CD4-positive, alpha-beta memory T cell (primary cell): ENCODE measurements around the gene LRRC10B. TPM values are rescaled to one million over a fixed set of nuclear protein-coding genes. Genes with fewer than 3 reads are reported as not detected.
A peak's percentile ranks its signal among the peaks of the same experiment; 100 is the strongest.

ENCODE experiments used
- CTCF ChIA-PET: fragments of 350-600 bp; sonication (Branson Sonifier 250); formaldehyde crosslinking; loops from one replicate; lab custom pipeline; 2021; ENCODE audit warnings: inconsistent platforms; ENCODE audit not compliant: partially characterized antibody; lab: Charles Lee
- POLR2A ChIA-PET: fragments of 350-600 bp; sonication (Branson Sonifier 250); formaldehyde crosslinking; loops from one replicate; lab custom pipeline; 2021; ENCODE audit not compliant: partially characterized antibody; lab: Charles Lee
- DNase-seq, 5 donors: peaks; one replicate each; pipeline versions ENCODE4 v3.0.0 to v3.0.0-alpha.2; 2020 to 2022; ENCODE audit warnings: mixed read lengths in 1 of 5
- H3K27ac ChIP-seq: one replicate; pipeline ENCODE4 v1.7.0; 2013; ENCODE audit warnings: low read depth, low read length
- H3K27me3 ChIP-seq: 2 replicates; pipeline ENCODE4 v1.7.0; 2013; ENCODE audit warnings: mild to moderate bottlenecking, low read length, moderate library complexity; ENCODE audit not compliant: insufficient read depth
- H3K36me3 ChIP-seq: 2 replicates; pipeline ENCODE4 v1.7.0; 2013; ENCODE audit warnings: mild to moderate bottlenecking, low read length, moderate library complexity; ENCODE audit not compliant: insufficient read depth
- H3K4me1 ChIP-seq: 2 replicates; pipeline ENCODE4 v1.7.0; 2013; ENCODE audit warnings: mild to moderate bottlenecking, low read length, moderate library complexity; ENCODE audit not compliant: insufficient read depth
- H3K4me3 ChIP-seq, 2 donors: one replicate each; pipeline ENCODE4 v1.7.0; 2013; ENCODE audit warnings: low read length in 2 of 2, mild to moderate bottlenecking in 1 of 2
- H3K9me3 ChIP-seq, 2 donors: one replicate each; pipeline ENCODE4 v1.7.0; 2013; ENCODE audit warnings: low read length in 2 of 2, control low read depth in 1 of 2; ENCODE audit not compliant: control insufficient read depth in 1 of 2
- H3K27ac Mint-ChIP-seq, 7 donors: one replicate each; pipeline ENCODE4 v1.8.0; 2020 to 2021; ENCODE audit warnings: mixed read lengths in 7 of 7, mild to moderate bottlenecking in 6 of 7, inconsistent platforms in 3 of 7, moderate library complexity in 3 of 7
- H3K27me3 Mint-ChIP-seq, 2 donors: one replicate each; pipeline ENCODE4 v1.8.0; 2020 to 2021; ENCODE audit warnings: mixed read lengths in 2 of 2
- H3K36me3 Mint-ChIP-seq, 2 donors: one replicate each; pipeline ENCODE4 v1.8.0; 2020 to 2021; ENCODE audit warnings: mixed read lengths in 2 of 2, inconsistent platforms in 1 of 2, mild to moderate bottlenecking in 1 of 2
- H3K4me1 Mint-ChIP-seq, 4 donors: one replicate each; pipeline ENCODE4 v1.8.0; 2020 to 2021; ENCODE audit warnings: mixed read lengths in 4 of 4, mild to moderate bottlenecking in 1 of 4
- H3K4me3 Mint-ChIP-seq, 8 donors: one replicate each; pipeline ENCODE4 v1.8.0; 2020 to 2021; ENCODE audit warnings: mixed read lengths in 8 of 8, mild to moderate bottlenecking in 7 of 8, moderate library complexity in 6 of 8, inconsistent platforms in 3 of 8
- H3K9me3 Mint-ChIP-seq, 8 donors: one replicate each; pipeline ENCODE4 v1.8.0; 2020 to 2021; ENCODE audit warnings: mixed read lengths in 8 of 8, mild to moderate bottlenecking in 5 of 8, inconsistent platforms in 3 of 8, moderate library complexity in 1 of 8
- intact Hi-C: fragments of 100-400 bp; cut with micrococcal nuclease; formaldehyde crosslinking; loops from one replicate; pipeline ENCODE4 v1.15.1; 2023
- polyA plus RNA-seq, 2 donors: library from polyadenylated mRNA; unstranded; fragments of 300-500 nt; fragmentation: Illumina TruSeq; gene quantifications; one replicate each; pipeline ENCODE4 v1.2.3, GENCODE V29; 2021
- total RNA-seq, 2 experiments: library from RNA; stranded (reverse); gene quantifications; one replicate each; pipeline ENCODE4 v1.2.3, GENCODE V29; 2021

Gene LRRC10B
- total and polyA plus RNA-seq, 4 experiments from 2014 or later: not detected

DNA sequence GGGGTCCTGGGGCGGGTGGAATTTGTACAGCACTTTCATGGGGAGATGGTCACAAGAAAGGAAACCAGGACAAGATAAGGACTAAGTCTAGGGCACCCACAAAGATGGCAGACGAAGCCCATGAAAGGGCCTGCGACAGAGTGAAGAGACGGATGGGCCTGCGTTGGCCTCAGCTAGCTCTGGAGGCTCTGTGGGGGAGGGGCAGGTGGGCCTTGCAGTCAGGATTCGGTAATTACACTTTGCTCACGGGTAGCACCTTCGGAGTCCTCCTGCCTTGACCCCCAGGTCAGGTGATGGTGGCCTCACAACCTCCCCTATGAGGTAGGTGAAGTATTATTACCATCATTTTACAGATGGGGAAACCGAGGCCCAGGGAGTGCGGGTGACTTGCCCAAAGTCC is 7.1 kb downstream of the LRRC10B start:
- H3K27me3 ChIP-seq: no peaks in the 10 kb centered on the region
- CTCF ChIA-PET: interaction anchor here (1.8 kb wide), 1 partner anchor 13 kb away, joined by 11 read pairs; no protein-coding TSS in a partner anchor
- H3K27ac ChIP-seq: no peak overlapping the region
- H3K4me1 ChIP-seq: peaks cover 11% of the 10 kb centered on the region
- H3K27me3 Mint-ChIP-seq: peaks cover 10 to 26% of the 10 kb centered on the region in 2 donors
- no peak overlapping the region for H3K4me3 ChIP-seq
- H3K4me1 Mint-ChIP-seq: peaks cover 2 to 8% (median 7%) of the 10 kb centered on the region in 4 donors
- H3K27ac Mint-ChIP-seq: no peak overlapping the region
- POLR2A ChIA-PET: no interaction called here
- no peaks in the 10 kb centered on the region for H3K9me3 ChIP-seq
- no peaks in the 10 kb centered on the region for H3K36me3 ChIP-seq
- H3K9me3 Mint-ChIP-seq: no peaks in the 10 kb centered on the region
- no peak overlapping the region for H3K4me3 Mint-ChIP-seq
- DNase-seq: no peak
- intact Hi-C loops: loop anchor here (2.0 kb wide), 1 partner anchor 179 kb away; no protein-coding TSS in a partner anchor
- H3K36me3 Mint-ChIP-seq: no peaks in the 10 kb centered on the region

DNA sequence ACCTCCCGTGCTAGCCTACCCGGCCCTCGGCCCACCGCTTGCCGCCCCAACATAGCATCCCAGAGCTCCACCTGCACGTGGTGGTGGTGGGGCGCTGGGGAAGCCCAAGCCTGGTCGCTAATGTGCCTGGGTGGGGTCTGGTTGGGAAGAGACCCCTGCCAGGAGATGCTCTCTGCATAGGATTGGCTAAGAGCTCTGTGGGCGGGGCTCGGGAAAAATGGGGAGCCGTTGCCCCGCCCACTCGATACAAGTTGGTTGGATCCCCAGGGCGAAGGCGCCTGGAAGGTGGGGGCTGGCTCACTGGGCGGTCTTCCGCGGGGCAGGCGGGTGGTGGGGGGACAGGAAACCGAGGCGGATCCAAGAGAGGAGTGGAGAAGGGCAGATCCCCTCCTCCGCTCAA is 7.6 kb downstream of the LRRC10B start:
- no peak overlapping the region for H3K4me3 ChIP-seq
- no peaks in the 10 kb centered on the region for H3K9me3 ChIP-seq
- peaks cover 2 to 8% (median 7%) of the 10 kb centered on the region in 4 donors for H3K4me1 Mint-ChIP-seq
- H3K27me3 Mint-ChIP-seq: peaks cover 8 to 23% of the 10 kb centered on the region in 2 donors
- H3K36me3 ChIP-seq: no peaks in the 10 kb centered on the region
- no peak overlapping the region for H3K27ac ChIP-seq
- H3K4me3 Mint-ChIP-seq: peak overlapping the region in 2 of 8 donors; percentile 57 to 77
- no peak for DNase-seq
- intact Hi-C loops: loop anchor here (2.0 kb wide), 1 partner anchor 179 kb away; no protein-coding TSS in a partner anchor
- H3K36me3 Mint-ChIP-seq: no peaks in the 10 kb centered on the region
- H3K9me3 Mint-ChIP-seq: no peaks in the 10 kb centered on the region
- CTCF ChIA-PET: interaction anchor here (0.6 to 3.6 kb wide), 17 partner anchors 9 to 185 kb away, joined by 3 to 43 read pairs (median 5); a partner anchor contains a TSS
- no peaks in the 10 kb centered on the region for H3K27me3 ChIP-seq
- peaks cover 11% of the 10 kb centered on the region for H3K4me1 ChIP-seq
- POLR2A ChIA-PET: no interaction called here
- no peak overlapping the region for H3K27ac Mint-ChIP-seq

DNA sequence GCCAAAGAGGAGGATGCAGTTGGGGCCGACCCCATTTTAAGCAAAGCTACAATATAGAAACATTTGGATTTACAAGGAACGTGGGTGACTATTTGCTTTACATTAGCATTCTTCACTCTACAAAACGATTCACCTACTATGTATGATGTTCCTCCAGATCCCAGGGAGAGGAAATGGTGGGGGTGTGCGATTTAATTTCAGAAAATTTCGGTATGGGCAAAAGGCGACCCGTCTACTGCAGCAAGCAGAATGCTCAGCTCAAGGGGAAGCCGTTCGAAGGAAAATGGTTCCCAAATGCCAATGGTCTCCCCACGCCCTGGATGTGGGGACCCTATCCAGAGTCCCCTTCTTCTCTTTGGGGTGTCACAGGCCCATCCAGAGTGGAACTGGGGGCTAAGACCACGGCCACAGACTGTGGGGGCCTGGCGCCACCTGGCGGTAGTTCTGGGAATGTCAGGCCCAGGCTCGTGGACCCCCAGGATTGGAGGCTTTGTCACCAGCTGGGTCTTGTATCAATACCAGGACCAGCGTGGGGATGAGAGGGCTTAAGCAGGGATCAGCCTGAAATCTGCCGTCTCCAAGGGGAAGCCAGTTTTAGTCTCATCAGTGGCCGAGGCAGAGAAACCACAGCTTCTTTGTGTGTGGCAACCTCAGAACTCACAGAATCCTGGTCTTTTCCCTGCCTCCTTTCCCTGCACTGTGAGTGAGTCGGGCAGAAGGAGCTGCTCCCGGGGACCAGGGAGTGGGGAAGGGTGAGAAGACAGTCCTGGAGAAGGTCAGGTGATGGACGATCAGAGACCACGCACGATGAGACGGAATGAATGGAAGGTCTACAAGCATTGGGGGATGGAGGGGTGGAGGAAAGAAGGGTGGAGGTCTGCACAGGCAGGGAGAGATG is 8.4 kb downstream of the LRRC10B start:
- H3K27me3 Mint-ChIP-seq: peaks cover 4 to 23% of the 10 kb centered on the region in 2 donors
- H3K36me3 Mint-ChIP-seq: no peaks in the 10 kb centered on the region
- Histone ChIP-seq H3K27ac (no peak overlapping the region), H3K4me3 (no peak overlapping the region), H3K4me1 (peaks cover 11% of the 10 kb centered on the region), H3K36me3 (no peaks in the 10 kb centered on the region), H3K27me3 (no peaks in the 10 kb centered on the region), H3K9me3 (no peaks in the 10 kb centered on the region)
- H3K9me3 Mint-ChIP-seq: no peaks in the 10 kb centered on the region
- H3K27ac Mint-ChIP-seq: peak overlapping the region in 1 of 7 donors; percentile 46
- CTCF ChIA-PET: interaction anchor here (0.6 to 3.6 kb wide), 22 partner anchors 8 to 210 kb away, joined by 3 to 43 read pairs (median 5); a partner anchor contains a TSS
- peak overlapping the region in 5 of 8 donors; percentile 12 to 77 (median 57) for H3K4me3 Mint-ChIP-seq
- DNase-seq: peak in 4 of 5 donors; percentile 37 to 48 (median 41)
- POLR2A ChIA-PET: no interaction called here
- peaks cover 2 to 8% (median 7%) of the 10 kb centered on the region in 4 donors for H3K4me1 Mint-ChIP-seq
- intact Hi-C loops: loop anchor here (1.0 to 2.0 kb wide), 2 partner anchors 40 to 180 kb away; no protein-coding TSS in a partner anchor

DNA sequence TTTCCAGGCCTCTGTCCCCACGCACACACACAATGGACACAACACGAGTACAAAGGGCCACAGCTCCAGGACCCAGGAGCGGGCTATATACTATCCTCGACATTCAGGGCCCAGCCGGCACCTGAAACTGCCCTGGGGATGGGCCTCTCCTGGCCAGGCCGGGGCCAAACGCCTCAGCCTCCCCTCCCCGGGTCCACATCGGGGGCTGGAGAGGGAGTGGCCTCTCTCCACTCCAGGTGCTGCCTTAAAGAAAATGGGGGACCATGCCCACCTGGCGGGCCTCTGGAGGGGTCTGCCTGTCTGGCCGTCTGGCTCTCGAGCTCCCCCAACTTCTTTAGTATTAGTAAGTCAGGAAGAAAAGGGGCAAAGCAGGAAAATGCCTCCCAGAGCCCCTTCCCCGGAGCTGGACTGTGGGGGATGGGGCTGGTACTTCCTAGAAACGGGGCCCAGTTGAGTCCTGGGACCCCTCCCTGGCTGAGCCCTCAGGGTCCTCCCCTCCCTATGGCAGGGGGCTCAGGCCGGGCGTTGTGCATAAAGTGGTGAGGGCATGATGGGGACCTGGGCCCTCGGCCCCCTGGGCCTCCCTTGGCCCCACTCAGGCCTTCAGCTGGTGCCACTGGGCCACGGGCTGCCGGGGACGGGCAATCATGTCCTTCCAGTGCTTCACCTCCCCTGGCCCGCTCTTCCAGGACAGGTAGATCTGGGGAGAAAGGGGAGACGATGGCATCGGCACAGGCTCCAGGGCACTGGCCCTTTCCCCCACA is 9.7 kb downstream of the LRRC10B start:
- no peak overlapping the region for H3K4me3 ChIP-seq
- no peaks in the 10 kb centered on the region for H3K36me3 ChIP-seq
- ChIA-PET CTCF (interaction anchor here (1.0 to 3.6 kb wide), 12 partner anchors 8 to 208 kb away, joined by 3 to 43 read pairs (median 8); a partner anchor contains a TSS), POLR2A (no interaction called here)
- H3K4me1 ChIP-seq: peaks cover 11% of the 10 kb centered on the region
- Mint-ChIP-seq H3K9me3 (no peaks in the 10 kb centered on the region), H3K27ac (no peak overlapping the region), H3K4me3 (no peak overlapping the region), H3K4me1 (peaks cover 2 to 8% (median 7%) of the 10 kb centered on the region in 4 donors), H3K27me3 (peaks cover 4 to 15% of the 10 kb centered on the region in 2 donors), H3K36me3 (no peaks in the 10 kb centered on the region)
- intact Hi-C loops: no loop called here
- H3K9me3 ChIP-seq: no peaks in the 10 kb centered on the region
- no peak for DNase-seq
- no peak overlapping the region for H3K27ac ChIP-seq
- H3K27me3 ChIP-seq: no peaks in the 10 kb centered on the region

DNA sequence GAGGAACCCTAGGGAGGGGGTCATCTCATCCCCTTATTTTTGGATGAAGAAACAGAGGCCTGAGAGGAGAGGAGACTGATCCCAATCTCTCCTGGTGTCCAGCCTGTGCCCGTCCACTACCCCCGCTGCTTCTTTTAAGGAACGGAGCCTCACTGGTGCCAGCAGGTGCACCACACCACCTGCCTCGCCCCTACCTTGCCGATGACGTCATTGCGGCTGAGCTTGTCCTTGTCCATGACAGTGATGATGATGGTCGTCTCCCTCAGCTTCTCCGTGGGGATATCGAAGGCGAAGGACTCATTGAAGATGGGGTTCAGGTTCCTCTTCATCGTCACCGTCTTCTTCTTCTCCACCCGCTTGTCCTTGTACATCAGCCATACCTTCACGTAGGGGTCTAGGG is 14.3 kb downstream of the LRRC10B start:
- Mint-ChIP-seq H3K4me1 (no peaks in the 10 kb centered on the region), H3K9me3 (no peaks in the 10 kb centered on the region), H3K27me3 (peaks cover 12 to 33% of the 10 kb centered on the region in 2 donors), H3K36me3 (no peaks in the 10 kb centered on the region), H3K27ac (peak overlapping the region in 1 of 7 donors; percentile 30), H3K4me3 (no peak overlapping the region)
- no peaks in the 10 kb centered on the region for H3K4me1 ChIP-seq
- H3K27me3 ChIP-seq: no peaks in the 10 kb centered on the region
- no peaks in the 10 kb centered on the region for H3K9me3 ChIP-seq
- ChIA-PET POLR2A (no interaction called here), CTCF (interaction anchor here (0.8 kb wide), 1 partner anchor 10 kb away, joined by 3 read pairs; no protein-coding TSS in a partner anchor)
- H3K4me3 ChIP-seq: no peak overlapping the region
- intact Hi-C loops: no loop called here
- no peaks in the 10 kb centered on the region for H3K36me3 ChIP-seq
- H3K27ac ChIP-seq: no peak overlapping the region
- no peak for DNase-seq

DNA sequence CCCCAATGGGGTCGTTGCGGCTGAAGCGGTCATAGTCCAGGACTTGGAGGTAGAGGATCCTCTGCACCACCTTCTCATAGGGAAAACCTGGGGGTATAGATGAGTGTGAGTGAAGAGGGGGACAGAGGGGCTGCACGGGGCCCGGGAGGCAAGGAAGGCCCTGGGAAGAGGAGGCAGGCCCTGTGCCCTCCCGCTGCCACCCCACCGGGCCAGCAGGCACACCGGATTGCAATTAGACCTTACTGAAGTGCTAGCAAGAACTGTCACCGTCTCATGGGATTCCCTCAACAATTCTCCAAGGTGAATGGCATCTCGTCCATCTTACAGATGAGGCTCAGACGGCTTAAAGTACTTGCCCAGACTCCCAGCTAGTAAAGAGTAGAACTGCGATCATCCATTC is 15.9 kb downstream of the LRRC10B start:
- no peaks in the 10 kb centered on the region for H3K9me3 Mint-ChIP-seq
- H3K4me1 Mint-ChIP-seq: no peaks in the 10 kb centered on the region
- no peak overlapping the region for H3K4me3 Mint-ChIP-seq
- POLR2A ChIA-PET: no interaction called here
- H3K27ac Mint-ChIP-seq: no peak overlapping the region
- H3K36me3 Mint-ChIP-seq: no peaks in the 10 kb centered on the region
- CTCF ChIA-PET: interaction anchor here (0.8 kb wide), 1 partner anchor 744 kb away, joined by 3 read pairs; no protein-coding TSS in a partner anchor
- Histone ChIP-seq H3K4me3 (no peak overlapping the region), H3K9me3 (no peaks in the 10 kb centered on the region), H3K27me3 (no peaks in the 10 kb centered on the region), H3K4me1 (no peaks in the 10 kb centered on the region), H3K27ac (no peak overlapping the region), H3K36me3 (no peaks in the 10 kb centered on the region)
- intact Hi-C loops: no loop called here
- H3K27me3 Mint-ChIP-seq: peaks cover 13 to 34% of the 10 kb centered on the region in 2 donors
- no peak for DNase-seq
